ENCODE results near the gene COL6A1.

The COL6A1 gene

GRCh38 chr21:45996311-45997204 lies 15.0 kb downstream of the COL6A1 start:
- intact Hi-C loops (cut with DNase I; ENCODE audit: low total_unique reads), result loop anchor here (10.0 kb wide), 1 partner anchor 128 kb away; no protein-coding TSS in a partner anchor
- Histone ChIP-seq H3K9me3 (no peaks in the 10 kb centered on the region), H3K27ac (peak overlapping the region; percentile 73 to 82), H3K36me3 (peaks cover 76 to 97% (median 97%) of the 10 kb centered on the region in 3 donors), H3K4me3 (no peak overlapping the region), H3K27me3 (no peaks in the 10 kb centered on the region), H3K4me1 (peaks cover 0 to 28% (median 3%) of the 10 kb centered on the region in 4 donors)
- no peak for TF ChIP-seq CTCF (IDR thresholded peaks at IDR 0.05)
- peak; percentile 18 to 66 for DNase-seq

GRCh38 chr21:45997205-45997494 lies 15.6 kb downstream of the COL6A1 start:
- Histone ChIP-seq H3K27ac (peak overlapping the region; percentile 30 to 31), H3K4me3 (no peak overlapping the region), H3K9me3 (no peaks in the 10 kb centered on the region), H3K36me3 (peaks cover 77 to 97% (median 97%) of the 10 kb centered on the region in 3 donors), H3K4me1 (peaks cover 0 to 28% (median 3%) of the 10 kb centered on the region in 4 donors), H3K27me3 (no peaks in the 10 kb centered on the region)
- TF ChIP-seq CTCF (IDR thresholded peaks at IDR 0.05), result no peak
- no peak for DNase-seq
- intact Hi-C loops (cut with DNase I; ENCODE audit: low total_unique reads), result loop anchor here (10.0 kb wide), 1 partner anchor 128 kb away; no protein-coding TSS in a partner anchor

GRCh38 chr21:45997495-45998275 lies 16.1 kb downstream of the COL6A1 start:
- peak overlapping the region; percentile 30 to 31 for H3K27ac ChIP-seq
- intact Hi-C loops (cut with DNase I; ENCODE audit: low total_unique reads), result loop anchor here (10.0 kb wide), 1 partner anchor 127 kb away; no protein-coding TSS in a partner anchor
- no peaks in the 10 kb centered on the region for H3K27me3 ChIP-seq
- no peak for TF ChIP-seq CTCF (IDR thresholded peaks at IDR 0.05)
- peaks cover 76 to 97% (median 97%) of the 10 kb centered on the region in 3 donors for H3K36me3 ChIP-seq
- no peaks in the 10 kb centered on the region for H3K9me3 ChIP-seq
- peaks cover 0 to 23% (median 3%) of the 10 kb centered on the region in 4 donors for H3K4me1 ChIP-seq
- H3K4me3 ChIP-seq, result no peak overlapping the region
- DNase-seq, result peak; percentile 15 to 70

GRCh38 chr21:45998276-45998701 lies 16.7 kb downstream of the COL6A1 start:
- no peak for TF ChIP-seq CTCF (IDR thresholded peaks at IDR 0.05)
- Histone ChIP-seq H3K4me1 (peaks cover 0 to 17% (median 1%) of the 10 kb centered on the region in 4 donors), H3K9me3 (no peaks in the 10 kb centered on the region), H3K36me3 (peaks cover 80 to 98% (median 97%) of the 10 kb centered on the region in 3 donors), H3K4me3 (no peak overlapping the region), H3K27ac (peak overlapping the region in 1 of 2 donors; percentile 30), H3K27me3 (no peaks in the 10 kb centered on the region)
- peak; percentile 16 to 63 for DNase-seq
- intact Hi-C loops (cut with DNase I; ENCODE audit: low total_unique reads), result loop anchor here (10.0 kb wide), 1 partner anchor 127 kb away; no protein-coding TSS in a partner anchor

GRCh38 chr21:45998871-45999580 lies 17.5 kb downstream of the COL6A1 start:
- H3K9me3 ChIP-seq, result no peaks in the 10 kb centered on the region
- H3K27me3 ChIP-seq, result no peaks in the 10 kb centered on the region
- H3K36me3 ChIP-seq, result peaks cover 82 to 98% (median 97%) of the 10 kb centered on the region in 3 donors
- no peak for TF ChIP-seq CTCF (IDR thresholded peaks at IDR 0.05)
- no peak overlapping the region for H3K4me3 ChIP-seq
- intact Hi-C loops (cut with DNase I; ENCODE audit: low total_unique reads), result loop anchor here (10.0 kb wide), 1 partner anchor 126 kb away; no protein-coding TSS in a partner anchor
- peak; percentile 16 to 70 for DNase-seq
- peaks cover 0 to 9% (median 0%) of the 10 kb centered on the region in 4 donors for H3K4me1 ChIP-seq
- no peak overlapping the region for H3K27ac ChIP-seq

Measured in tibial artery (tissue), 4 donors.